Tibial nerve (tissue), 4 donors: ENCODE data around the gene SNU13. TPM values are rescaled to one million over a fixed set of nuclear protein-coding genes. Genes with fewer than 3 reads are reported as not detected.

Source experiments
- DNase-seq, 2 donors: peaks; one replicate each; pipeline ENCODE4 v3.0.0-alpha.2; 2019; ENCODE audit warnings: low spot score in 2 of 2
- H3K27ac ChIP-seq, 4 donors: fragments of 200-600 bp; sonication (generic) in 3 of 4; one replicate each; pipeline ENCODE4 v1.5.1; 2017 to 2019; ENCODE audit warnings: mild to moderate bottlenecking in 1 of 4
- H3K27me3 ChIP-seq, 2 donors: fragments of 200-600 bp; sonication (generic) in 1 of 2; one replicate each; pipeline versions ENCODE4 v1.5.1 to v1.6.0; 2017 to 2019
- H3K36me3 ChIP-seq, 3 donors: fragments of 200-600 bp; sonication (generic); one replicate each; pipeline ENCODE4 v1.5.1; 2018 to 2019
- H3K4me1 ChIP-seq, 4 donors: fragments of 200-600 bp; sonication (generic) in 3 of 4; one replicate each; pipeline ENCODE4 v1.5.1; 2017 to 2019
- H3K4me3 ChIP-seq, 4 donors: fragments of 200-600 bp; sonication (generic) in 3 of 4; one replicate each; pipeline ENCODE4 v1.5.1; 2017 to 2019; ENCODE audit warnings: mild to moderate bottlenecking in 1 of 4, moderate library complexity in 1 of 4
- H3K9me3 ChIP-seq, 4 donors: fragments of 200-600 bp; sonication (generic) in 3 of 4; one replicate each; pipeline ENCODE4 v1.5.1; 2017 to 2019
- EP300 ChIP-seq, 2 donors: sonication (generic); formaldehyde crosslinking; IDR thresholded peaks; one replicate each; pipeline ENCODE4 v1.6.1; 2017; ENCODE audit warnings: antibody characterized with exemption in 2 of 2, mild to moderate bottlenecking in 1 of 2
- POLR2A ChIP-seq, 2 donors: fragments of 450-650 bp; IDR thresholded peaks; one replicate each; pipeline ENCODE4 v1.6.1; 2017; ENCODE audit warnings: antibody characterized with exemption in 2 of 2, mild to moderate bottlenecking in 2 of 2, moderate library complexity in 2 of 2
- WGBS, 2 donors: methylation state at CpG; one replicate each; pipeline ENCODE4 v1.1.5; 2018; 5-methylcytosine and 5-hydroxymethylcytosine counted together
- total RNA-seq, 4 donors: library from RNA; depleted of rRNA; stranded (reverse); fragments of >200 nt; gene quantifications; one replicate each; pipeline ENCODE4 v1.1.0, GENCODE V29; 2016
- TF ChIP-seq, protein P1 (sequence below), 5 experiments: fragments of 200-600 bp in 3 of 5; fragments of 450-650 bp in 2 of 5; sonication (generic) in 3 of 5; IDR thresholded peaks; one replicate each; pipeline ENCODE4 v1.5.1; 2016 to 2019; ENCODE audit warnings: antibody characterized with exemption in 5 of 5, mild to moderate bottlenecking in 3 of 5, moderate library complexity in 2 of 5

The SNU13 gene
- total RNA-seq, 4 donors from 2014 or later, result 66.3 to 104 (median 90.6) TPM

DNA sequence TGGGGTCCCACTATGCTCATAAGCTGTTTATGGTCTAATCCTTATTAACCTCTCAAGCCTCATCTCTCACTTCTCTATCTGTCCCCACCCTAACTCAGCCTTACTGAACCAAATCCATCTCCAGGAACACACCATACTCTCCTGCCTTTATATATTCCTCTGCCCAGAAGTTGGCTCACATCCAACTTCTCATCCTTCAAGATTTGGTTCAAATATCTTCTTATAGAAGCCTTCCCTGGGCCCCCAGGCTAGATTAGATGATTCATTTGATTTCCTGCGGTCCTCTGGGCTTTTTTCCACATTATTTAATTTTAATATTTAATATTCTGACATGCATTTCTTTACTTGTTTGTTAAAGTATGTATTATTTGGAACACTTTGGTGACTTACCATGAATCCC lies 33.8 kb upstream of the SNU13 start:
- TF ChIP-seq, protein P1, sequence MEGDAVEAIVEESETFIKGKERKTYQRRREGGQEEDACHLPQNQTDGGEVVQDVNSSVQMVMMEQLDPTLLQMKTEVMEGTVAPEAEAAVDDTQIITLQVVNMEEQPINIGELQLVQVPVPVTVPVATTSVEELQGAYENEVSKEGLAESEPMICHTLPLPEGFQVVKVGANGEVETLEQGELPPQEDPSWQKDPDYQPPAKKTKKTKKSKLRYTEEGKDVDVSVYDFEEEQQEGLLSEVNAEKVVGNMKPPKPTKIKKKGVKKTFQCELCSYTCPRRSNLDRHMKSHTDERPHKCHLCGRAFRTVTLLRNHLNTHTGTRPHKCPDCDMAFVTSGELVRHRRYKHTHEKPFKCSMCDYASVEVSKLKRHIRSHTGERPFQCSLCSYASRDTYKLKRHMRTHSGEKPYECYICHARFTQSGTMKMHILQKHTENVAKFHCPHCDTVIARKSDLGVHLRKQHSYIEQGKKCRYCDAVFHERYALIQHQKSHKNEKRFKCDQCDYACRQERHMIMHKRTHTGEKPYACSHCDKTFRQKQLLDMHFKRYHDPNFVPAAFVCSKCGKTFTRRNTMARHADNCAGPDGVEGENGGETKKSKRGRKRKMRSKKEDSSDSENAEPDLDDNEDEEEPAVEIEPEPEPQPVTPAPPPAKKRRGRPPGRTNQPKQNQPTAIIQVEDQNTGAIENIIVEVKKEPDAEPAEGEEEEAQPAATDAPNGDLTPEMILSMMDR (IDR thresholded peaks at IDR 0.05), result no peak
- TF ChIP-seq EP300 (IDR thresholded peaks at IDR 0.05), result no peak
- Histone ChIP-seq H3K27me3 (no peaks in the 10 kb centered on the region), H3K4me3 (no peak overlapping the region), H3K4me1 (no peaks in the 10 kb centered on the region), H3K27ac (no peak overlapping the region), H3K9me3 (no peaks in the 10 kb centered on the region), H3K36me3 (no peaks in the 10 kb centered on the region)
- DNase-seq, result no peak
- 68 to 76% methylated on average over 1 of the region's 1 CpG for WGBS, 2 donors

DNA sequence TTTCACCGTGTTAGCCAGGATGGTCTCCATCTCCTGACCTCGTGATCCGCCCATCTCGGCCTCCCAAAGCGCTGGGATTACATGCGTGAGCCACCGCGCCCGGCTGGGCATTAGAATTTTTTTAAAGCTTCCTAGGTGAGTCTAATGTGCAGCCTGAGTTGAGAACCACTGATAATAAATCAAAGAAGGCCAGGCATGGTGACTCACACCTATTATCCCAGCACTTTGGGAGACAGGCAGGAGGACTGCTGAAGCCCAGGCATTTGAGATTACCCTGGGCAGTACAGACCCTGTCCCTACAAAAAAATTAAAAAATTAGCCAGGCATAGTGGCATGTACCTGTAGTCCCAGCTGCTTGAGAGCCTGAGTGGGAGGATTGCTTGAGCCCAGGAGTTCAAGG lies 24.3 kb upstream of the SNU13 start:
- TF ChIP-seq POLR2A (IDR thresholded peaks at IDR 0.05) (no peak), EP300 (IDR thresholded peaks at IDR 0.05) (no peak)
- TF ChIP-seq, protein P1 (IDR thresholded peaks at IDR 0.05), result no peak
- H3K4me1 ChIP-seq, result no peaks in the 10 kb centered on the region
- DNase-seq, result no peak
- no peaks in the 10 kb centered on the region for H3K9me3 ChIP-seq
- H3K27ac ChIP-seq, result no peak overlapping the region
- no peak overlapping the region for H3K4me3 ChIP-seq
- WGBS, 2 donors, result 91 to 95% methylated on average over 9 of the region's 9 CpGs
- H3K36me3 ChIP-seq, result no peaks in the 10 kb centered on the region
- no peaks in the 10 kb centered on the region for H3K27me3 ChIP-seq

DNA sequence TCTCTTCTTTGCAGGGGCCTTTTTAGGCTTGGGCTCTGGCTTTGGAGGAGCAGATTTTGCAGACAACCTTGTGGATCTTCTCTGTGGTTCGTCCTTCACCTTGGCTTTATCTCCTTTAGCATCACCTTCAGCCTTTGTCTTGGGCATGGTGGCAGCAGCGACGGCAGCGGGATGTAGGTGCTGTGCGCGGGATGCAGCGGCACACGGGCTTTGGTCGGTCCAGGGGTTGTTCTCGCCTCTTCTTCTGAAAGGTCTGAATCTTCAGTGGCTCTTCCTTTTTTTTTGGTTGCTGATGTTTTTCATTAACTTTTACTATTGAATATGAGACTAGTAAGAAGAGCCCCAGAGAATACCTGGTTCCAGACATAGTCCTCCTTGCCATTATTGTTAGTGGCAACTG lies 20.7 kb upstream of the SNU13 start:
- Histone ChIP-seq H3K27me3 (no peaks in the 10 kb centered on the region), H3K36me3 (no peaks in the 10 kb centered on the region), H3K4me3 (no peak overlapping the region), H3K27ac (no peak overlapping the region), H3K4me1 (no peaks in the 10 kb centered on the region), H3K9me3 (no peaks in the 10 kb centered on the region)
- DNase-seq, result no peak
- 89 to 94% methylated on average over 10 of the region's 10 CpGs for WGBS, 2 donors
- TF ChIP-seq POLR2A (IDR thresholded peaks at IDR 0.05) (no peak), EP300 (IDR thresholded peaks at IDR 0.05) (no peak)

DNA sequence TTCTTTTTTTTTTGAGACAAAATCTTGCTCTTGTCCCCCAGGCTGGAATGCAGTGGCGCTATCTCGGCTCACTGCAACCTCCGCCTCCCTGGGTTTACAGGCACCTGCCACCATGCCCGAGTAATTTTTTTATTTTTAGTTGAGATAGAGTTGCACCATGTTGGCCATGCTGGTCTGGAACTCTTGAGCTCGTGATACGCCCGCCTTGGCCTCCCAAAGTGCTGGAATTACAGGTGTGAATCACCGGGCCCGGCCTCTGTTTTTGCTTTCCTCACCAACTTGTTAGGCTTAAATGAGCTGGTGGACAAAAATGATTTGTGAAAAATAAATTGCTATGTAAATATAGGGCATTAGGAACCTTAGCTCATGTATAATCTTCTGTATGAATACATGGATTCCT lies 14.1 kb upstream of the SNU13 start:
- H3K4me1 ChIP-seq, result peaks cover 0 to 7% (median 1%) of the 10 kb centered on the region in 4 donors
- no peaks in the 10 kb centered on the region for H3K9me3 ChIP-seq
- DNase-seq, result no peak
- no peaks in the 10 kb centered on the region for H3K27me3 ChIP-seq
- H3K4me3 ChIP-seq, result no peak overlapping the region
- no peaks in the 10 kb centered on the region for H3K36me3 ChIP-seq
- 96 to 97% methylated on average over 9 of the region's 9 CpGs for WGBS, 2 donors
- TF ChIP-seq POLR2A (IDR thresholded peaks at IDR 0.05) (no peak), EP300 (IDR thresholded peaks at IDR 0.05) (no peak)
- TF ChIP-seq, protein P1 (IDR thresholded peaks at IDR 0.05), result no peak
- no peak overlapping the region for H3K27ac ChIP-seq

DNA sequence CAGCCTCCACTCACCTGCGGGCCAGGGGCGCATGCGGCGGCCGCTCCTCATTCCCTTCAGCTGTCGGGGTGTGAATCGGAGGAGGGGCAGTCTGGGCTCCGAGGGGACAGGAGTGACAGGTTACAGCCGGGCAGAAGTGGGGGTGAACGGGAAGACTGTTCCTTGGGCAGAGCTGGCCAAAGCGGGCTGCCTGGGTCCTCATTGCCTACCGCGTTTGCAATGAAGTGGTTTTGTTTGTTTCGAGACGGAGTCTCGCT lies 11.4 kb upstream of the SNU13 start:
- peaks cover 0 to 23% (median 8%) of the 10 kb centered on the region in 4 donors for H3K4me1 ChIP-seq
- no peak overlapping the region for H3K4me3 ChIP-seq
- no peak for DNase-seq
- no peaks in the 10 kb centered on the region for H3K36me3 ChIP-seq
- H3K27me3 ChIP-seq, result no peaks in the 10 kb centered on the region
- no peak overlapping the region for H3K27ac ChIP-seq
- TF ChIP-seq EP300 (IDR thresholded peaks at IDR 0.05), result no peak
- H3K9me3 ChIP-seq, result no peaks in the 10 kb centered on the region
- WGBS, 2 donors, result 95 to 96% methylated on average over 16 of the region's 16 CpGs

DNA sequence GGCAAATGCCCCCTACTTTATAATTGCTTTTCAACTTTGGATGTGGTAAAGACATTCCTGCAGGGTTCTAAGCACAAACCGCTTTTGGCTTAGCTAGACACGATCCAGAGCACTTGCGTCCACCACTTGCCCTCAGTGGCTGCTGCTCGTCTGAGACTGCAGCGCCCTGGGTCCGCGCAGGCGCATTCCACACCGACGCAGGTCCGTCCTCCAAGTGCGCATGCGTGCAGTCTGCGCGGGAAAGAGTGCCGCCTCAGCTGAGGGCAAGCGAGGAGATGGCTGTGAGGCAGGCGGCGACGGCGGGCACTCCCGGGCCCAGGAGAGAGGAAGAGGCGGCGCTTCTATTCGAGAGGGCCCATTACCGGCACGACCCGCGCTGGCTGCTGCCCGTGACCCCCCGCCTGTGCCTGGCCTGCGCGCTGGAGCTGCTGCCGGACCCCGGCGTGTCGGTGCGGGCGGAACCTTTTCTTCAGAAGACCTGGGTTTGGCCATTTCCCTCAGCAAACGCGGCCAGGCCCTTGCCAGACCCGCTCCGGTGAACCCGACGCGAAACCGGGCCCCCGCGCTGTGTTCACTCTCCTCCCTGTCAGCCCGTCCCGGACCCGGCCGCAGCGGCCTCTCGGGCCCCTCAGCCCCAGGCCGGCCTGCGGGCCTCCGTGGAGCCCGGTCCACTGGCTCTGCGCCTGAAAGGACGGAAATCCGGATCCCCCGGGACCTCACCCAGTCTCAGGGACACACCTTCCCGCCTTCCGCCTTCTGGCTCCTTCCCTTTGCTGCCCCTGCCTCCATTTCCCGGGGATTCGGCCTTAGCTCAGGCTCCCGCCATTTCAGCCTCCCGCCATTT lies 10.8 kb upstream of the SNU13 start, which contains the start of gene MEI1:
Gene MEI1, plus strand, starts transcription at position 240 of the 844 bp plus-strand sequence. Its CDS starts 36 bp downstream, at position 276.
- WGBS, 2 donors, result 54 to 72% methylated on average over 35 to 55 of the region's 69 CpGs
- Histone ChIP-seq H3K27ac (no peak within 1 kb of the TSS), H3K9me3 (no peaks in the 10 kb centered on the region), H3K36me3 (peaks cover 0 to under 1% (median 0%) of the 10 kb centered on the region in 3 donors), H3K4me3 (peak within 1 kb of the TSS in 1 of 4 donors; percentile 18), H3K4me1 (peaks cover 0 to 23% (median 8%) of the 10 kb centered on the region in 4 donors), H3K27me3 (no peaks in the 10 kb centered on the region)
- TF ChIP-seq, protein P1 (IDR thresholded peaks at IDR 0.05), result no peak
- TF ChIP-seq POLR2A (IDR thresholded peaks at IDR 0.05) (no peak), EP300 (IDR thresholded peaks at IDR 0.05) (no peak)
- peak; percentile 58 to 64 for DNase-seq
